ENCODE measurements around the gene MEF2B.

DNA sequence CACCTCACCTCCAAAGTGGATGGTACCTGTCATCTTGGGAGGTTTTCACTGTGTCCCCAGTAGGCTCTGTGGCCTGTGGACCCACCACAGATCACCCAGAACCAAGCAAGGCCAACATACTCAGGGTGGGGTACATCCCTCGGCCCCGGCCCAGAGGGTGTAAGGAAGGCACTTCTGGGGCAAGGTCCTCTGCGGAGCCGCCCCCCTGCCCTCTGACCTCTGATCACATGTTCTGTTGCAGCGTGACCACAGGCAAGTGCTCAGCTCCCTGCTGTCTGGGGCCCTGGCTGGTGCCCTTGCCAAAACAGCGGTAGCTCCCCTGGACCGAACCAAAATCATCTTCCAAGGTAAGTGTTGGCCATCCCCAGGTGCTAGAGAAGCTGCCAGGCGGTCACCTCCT is 68.5 kb downstream of the MEF2B start:
- TF ChIP-seq, protein P1, sequence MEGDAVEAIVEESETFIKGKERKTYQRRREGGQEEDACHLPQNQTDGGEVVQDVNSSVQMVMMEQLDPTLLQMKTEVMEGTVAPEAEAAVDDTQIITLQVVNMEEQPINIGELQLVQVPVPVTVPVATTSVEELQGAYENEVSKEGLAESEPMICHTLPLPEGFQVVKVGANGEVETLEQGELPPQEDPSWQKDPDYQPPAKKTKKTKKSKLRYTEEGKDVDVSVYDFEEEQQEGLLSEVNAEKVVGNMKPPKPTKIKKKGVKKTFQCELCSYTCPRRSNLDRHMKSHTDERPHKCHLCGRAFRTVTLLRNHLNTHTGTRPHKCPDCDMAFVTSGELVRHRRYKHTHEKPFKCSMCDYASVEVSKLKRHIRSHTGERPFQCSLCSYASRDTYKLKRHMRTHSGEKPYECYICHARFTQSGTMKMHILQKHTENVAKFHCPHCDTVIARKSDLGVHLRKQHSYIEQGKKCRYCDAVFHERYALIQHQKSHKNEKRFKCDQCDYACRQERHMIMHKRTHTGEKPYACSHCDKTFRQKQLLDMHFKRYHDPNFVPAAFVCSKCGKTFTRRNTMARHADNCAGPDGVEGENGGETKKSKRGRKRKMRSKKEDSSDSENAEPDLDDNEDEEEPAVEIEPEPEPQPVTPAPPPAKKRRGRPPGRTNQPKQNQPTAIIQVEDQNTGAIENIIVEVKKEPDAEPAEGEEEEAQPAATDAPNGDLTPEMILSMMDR (IDR thresholded peaks at IDR 0.05), result no peak
- no peak for TF ChIP-seq POLR2A (IDR thresholded peaks at IDR 0.05; ENCODE audit: low read depth)
